Esophagus muscularis mucosa (tissue), 4 donors: ENCODE measurements around the gene AP3S1.
"Not testable (repeated sequence)": the region's sequence is repeated elsewhere in the genome, so short reads cannot be mapped to it uniquely, and the experiment has no call there.

Experiments
- CTCF ChIP-seq, 3 experiments: fragments of 200-600 bp in 2 of 3; fragments of 450-650 bp in 1 of 3; sonication (generic) in 2 of 3; IDR thresholded peaks; one replicate each; pipeline ENCODE4 v1.5.1; 2017 to 2019; ENCODE audit warnings: antibody characterized with exemption in 3 of 3, mild to moderate bottlenecking in 2 of 3, moderate library complexity in 1 of 3
- EP300 ChIP-seq: sonication (generic); formaldehyde crosslinking; IDR thresholded peaks from one replicate; pipeline ENCODE4 v1.6.1; 2017; ENCODE audit warnings: antibody characterized with exemption
- POLR2A ChIP-seq: fragments of 450-650 bp; IDR thresholded peaks from one replicate; pipeline ENCODE4 v1.6.1; 2017; ENCODE audit warnings: antibody characterized with exemption, moderate library complexity, mild to moderate bottlenecking, low read depth
- POLR2AphosphoS5 ChIP-seq, 2 donors: sonication (generic); formaldehyde crosslinking; IDR thresholded peaks; one replicate each; pipeline ENCODE4 v1.6.1; 2017; ENCODE audit warnings: antibody characterized with exemption in 2 of 2

DNA sequence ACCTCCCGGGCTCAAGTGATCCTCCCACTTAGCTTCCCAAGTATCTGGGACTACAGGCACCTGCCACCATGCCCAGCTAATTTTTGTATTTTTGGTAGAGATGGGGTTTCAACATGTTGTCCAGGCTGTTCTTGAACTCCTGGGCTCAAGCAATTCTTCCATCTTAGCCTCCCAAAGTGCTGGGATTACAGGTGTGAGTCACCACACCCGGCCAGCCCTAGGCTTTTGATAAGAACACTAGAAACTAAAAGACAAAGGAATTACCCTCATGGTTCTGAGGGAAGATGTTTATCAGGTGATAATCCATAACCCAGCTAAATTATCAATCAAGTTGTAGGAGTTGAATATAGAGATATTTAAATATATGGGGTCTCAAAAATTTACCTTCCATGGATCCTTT, 33.7 kb upstream of the AP3S1 start:
- not testable (repeated sequence) for TF ChIP-seq CTCF (IDR thresholded peaks at IDR 0.05); POLR2A; EP300; POLR2AphosphoS5 (IDR thresholded peaks at IDR 0.05)
